Measurements from ENCODE around the gene VEPH1.

VEPH1 gene

GRCh38 chr3:157522648-157523047 lies 19.4 kb upstream of the VEPH1 start:
- DNase-seq (ENCODE audit: low read depth): no peak

GRCh38 chr3:157520485-157521150 lies 17.4 kb upstream of the VEPH1 start:
- DNase-seq (ENCODE audit: low read depth): no peak

GRCh38 chr3:157518881-157519280 lies 15.7 kb upstream of the VEPH1 start:
- no peak for DNase-seq (ENCODE audit: low read depth)

GRCh38 chr3:157516928-157517327 lies 13.7 kb upstream of the VEPH1 start:
- DNase-seq (ENCODE audit: low read depth): no peak

GRCh38 chr3:157515398-157515797 lies 12.2 kb upstream of the VEPH1 start:
- no peak for DNase-seq (ENCODE audit: low read depth)

- no peak for DNase-seq (ENCODE audit: low read depth)
Measured at GRCh38 chr3:157514371-157514895, 11.2 kb upstream of the VEPH1 start.

- no peak for DNase-seq (ENCODE audit: low read depth)
Measured at GRCh38 chr3:157513585-157513984, 10.4 kb upstream of the VEPH1 start.

- DNase-seq (ENCODE audit: low read depth): no peak
Measured at GRCh38 chr3:157512534-157512933, 9.3 kb upstream of the VEPH1 start.

GRCh38 chr3:157508461-157508860 lies 5.2 kb upstream of the VEPH1 start:
- no peak for DNase-seq (ENCODE audit: low read depth)

- DNase-seq (ENCODE audit: low read depth): no peak
Measured at GRCh38 chr3:157501863-157502262, 1.4 kb downstream of the VEPH1 start.

GRCh38 chr3:157500232-157500631 lies 3.0 kb downstream of the VEPH1 start:
- no peak for DNase-seq (ENCODE audit: low read depth)

GRCh38 chr3:157499342-157499963 lies 3.8 kb downstream of the VEPH1 start:
- DNase-seq (ENCODE audit: low read depth): no peak

GRCh38 chr3:157498371-157498770 lies 4.8 kb downstream of the VEPH1 start:
- no peak for DNase-seq (ENCODE audit: low read depth)

GRCh38 chr3:157495846-157496245 lies 7.4 kb downstream of the VEPH1 start:
- no peak for DNase-seq (ENCODE audit: low read depth)

GRCh38 chr3:157494581-157495281 lies 8.5 kb downstream of the VEPH1 start:
- no peak for DNase-seq (ENCODE audit: low read depth)

- no peak for DNase-seq (ENCODE audit: low read depth)
Measured at GRCh38 chr3:157493627-157494550, 9.3 kb downstream of the VEPH1 start.

- no peak for DNase-seq (ENCODE audit: low read depth)
Measured at GRCh38 chr3:157491136-157491535, 12.1 kb downstream of the VEPH1 start.

GRCh38 chr3:157488144-157488543 lies 15.1 kb downstream of the VEPH1 start:
- no peak for DNase-seq (ENCODE audit: low read depth)

GRCh38 chr3:157487339-157487738 lies 15.9 kb downstream of the VEPH1 start:
- no peak for DNase-seq (ENCODE audit: low read depth)

- DNase-seq (ENCODE audit: low read depth): no peak
Measured at GRCh38 chr3:157479464-157480243, 23.6 kb downstream of the VEPH1 start.

GRCh38 chr3:157477441-157477840 lies 25.8 kb downstream of the VEPH1 start:
- no peak for DNase-seq (ENCODE audit: low read depth)

Measured in T-helper 22 cell (primary cell).